AG04449 (cell line): ENCODE data around the gene RRP8.

ENCODE experiments used
- CTCF ChIA-PET: fragments of 350-600 bp; formaldehyde crosslinking; extraction: SDS; loops from one replicate; lab custom pipeline; 2021; ENCODE audit warnings: antibody characterized with exemption; lab: Yijun Ruan, JAX
- POLR2A ChIA-PET: fragments of 400-600, 350-600 bp; formaldehyde crosslinking; extraction: SDS; loops from one replicate; lab custom pipeline; 2020; ENCODE audit warnings: antibody characterized with exemption, inconsistent platforms; lab: Yijun Ruan, JAX
- DNase-seq: peaks from one replicate; pipeline ENCODE4 v3.0.0-alpha.2; 2010; ENCODE audit warnings: low read depth, low spot score
- H3K4me3 ChIP-seq: 2 replicates; pipeline ENCODE4 v1.5.1; 2011; ENCODE audit warnings: low read depth, mild to moderate bottlenecking, control low read depth, low read length
- CTCF ChIP-seq: IDR thresholded peaks from one replicate; pipeline ENCODE4 v1.5.1; 2011; ENCODE audit warnings: mild to moderate bottlenecking, moderate library complexity, low read length, control low read depth, inconsistent platforms; ENCODE audit not compliant: insufficient read depth; ENCODE audit errors: missing control alignments

The RRP8 gene

GRCh38 chr11:6608726-6609501 is 5.5 kb upstream of the RRP8 start:
- DNase-seq, result no peak
- ChIA-PET POLR2A (interaction anchor here (0.6 kb wide), 1 partner anchor 12 kb away, joined by 3 read pairs; no protein-coding TSS in a partner anchor), CTCF (interaction anchor here (1.1 to 1.8 kb wide), 6 partner anchors 10 to 229 kb away, joined by 3 to 7 read pairs (median 4); partner anchors contain the start of genes MRPL17 and TPP1)
- H3K4me3 ChIP-seq, result no peak overlapping the region
- TF ChIP-seq CTCF, result no peak

- peak overlapping the region; percentile 21 for H3K4me3 ChIP-seq
- ChIA-PET CTCF (interaction anchor here (1.1 to 1.8 kb wide), 8 partner anchors 10 to 230 kb away, joined by 3 to 8 read pairs (median 4); partner anchors contain the start of genes MRPL17 and TPP1), POLR2A (interaction anchor here (0.6 to 0.9 kb wide), 3 partner anchors 8 to 15 kb away, joined by 3 to 4 read pairs (median 3); no protein-coding TSS in a partner anchor)
- no peak for DNase-seq
- no peak for TF ChIP-seq CTCF
Observed at GRCh38 chr11:6608011-6608410, 4.6 kb upstream of the RRP8 start.

GRCh38 chr11:6607190-6607795 is 3.9 kb upstream of the RRP8 start:
- peak overlapping the region; percentile 21 for H3K4me3 ChIP-seq
- no peak for DNase-seq
- CTCF ChIA-PET, result interaction anchor here (1.4 to 4.4 kb wide), 8 partner anchors 11 to 229 kb away, joined by 3 to 19 read pairs (median 4); partner anchors contain the start of genes MRPL17 and TPP1
- TF ChIP-seq CTCF, result no peak
- POLR2A ChIA-PET, result interaction anchor here (0.6 to 1.2 kb wide), 7 partner anchors 9 to 228 kb away, joined by 3 to 9 read pairs (median 3); partner anchors contain the start of genes MRPL17 and TPP1

GRCh38 chr11:6606471-6607189 is 3.2 kb upstream of the RRP8 start:
- ChIA-PET POLR2A (interaction anchor here (0.6 to 1.2 kb wide), 5 partner anchors 12 to 227 kb away, joined by 3 to 9 read pairs (median 3); partner anchors contain the start of genes MRPL17 and TPP1), CTCF (interaction anchor here (1.4 to 4.4 kb wide), 7 partner anchors 12 to 229 kb away, joined by 3 to 19 read pairs (median 4); partner anchors contain the start of genes MRPL17 and TPP1)
- DNase-seq, result peak; percentile 68
- H3K4me3 ChIP-seq, result peak overlapping the region; percentile 40
- TF ChIP-seq CTCF, result no peak

DNA sequence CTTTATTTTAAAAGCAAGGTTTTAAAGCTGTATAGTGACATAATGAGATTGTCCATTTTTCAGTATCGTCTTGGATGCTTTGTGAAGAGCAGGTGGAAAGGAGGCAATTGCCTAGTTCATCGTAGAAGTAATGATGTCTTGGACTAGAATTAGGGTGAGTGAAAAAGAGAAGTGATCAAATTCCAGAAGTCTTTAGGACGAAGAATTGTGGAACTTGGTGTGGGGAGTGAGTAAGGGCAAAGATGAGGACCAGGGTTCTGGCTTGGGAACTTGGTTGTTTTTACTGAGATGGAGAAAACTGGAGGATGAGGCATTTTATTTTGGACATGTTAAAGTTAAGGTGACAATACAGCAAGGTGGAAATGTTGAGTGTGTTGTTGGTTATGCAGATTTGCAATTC is 1.4 kb upstream of the RRP8 start:
- no peak for TF ChIP-seq CTCF
- POLR2A ChIA-PET, result interaction anchor here (0.7 to 1.0 kb wide), 3 partner anchors 14 to 124 kb away, joined by 3 to 4 read pairs (median 4); partner anchors contain the start of genes ARFIP2, TIMM10B and TPP1
- H3K4me3 ChIP-seq, result peak overlapping the region; percentile 97
- CTCF ChIA-PET, result interaction anchor here (0.6 to 4.4 kb wide), 18 partner anchors 8 to 1043 kb away, joined by 3 to 19 read pairs (median 4); partner anchors contain the start of genes MRPL17 and TPP1
- DNase-seq, result no peak
